ENCODE measurements around the gene ARGFX.
"Not testable (repeated sequence)": the region's sequence is repeated elsewhere in the genome, so short reads cannot be mapped to it uniquely, and the experiment has no call there.

GRCh38 chr3:121599900-121600299 lies 32.2 kb downstream of the ARGFX start:
- TF ChIP-seq CTCF (IDR thresholded peaks at IDR 0.05; ENCODE audit: low read depth, low read length, poor library complexity, severe bottlenecking); EZH2phosphoT487 (IDR thresholded peaks at IDR 0.05; ENCODE audit: borderline replicate concordance, low read length): not testable (repeated sequence)
